Thyroid gland (tissue), 4 donors: ENCODE data around the gene TXNDC11. TPM values are rescaled to one million over a fixed set of nuclear protein-coding genes. Genes with fewer than 3 reads are reported as not detected.

Experiments used
- DNase-seq, 2 donors: peaks; one replicate each; pipeline ENCODE4 v3.0.0-alpha.2; 2019
- H3K27ac ChIP-seq, 3 donors: fragments of 200-600 bp; sonication (generic); 1 replicate in 2 of 3; 2 replicates in 1 of 3; pipeline ENCODE4 v1.5.1; 2016 to 2019; ENCODE audit warnings: mild to moderate bottlenecking in 1 of 3, moderate library complexity in 1 of 3
- H3K27me3 ChIP-seq: fragments of 200-600 bp; sonication (generic); one replicate; pipeline ENCODE4 v1.5.1; 2019
- H3K36me3 ChIP-seq, 2 donors: fragments of 200-600 bp; sonication (generic); one replicate each; pipeline ENCODE4 v1.5.1; 2016 to 2019
- H3K4me1 ChIP-seq, 2 donors: fragments of 200-600 bp; sonication (generic); one replicate each; pipeline ENCODE4 v1.5.1; 2017 to 2019
- H3K4me3 ChIP-seq, 3 donors: fragments of 200-600 bp; sonication (generic); replicated peaks in 1 of 3; 1 replicate in 2 of 3; 2 replicates in 1 of 3; pipeline ENCODE4 v1.5.1; 2016; ENCODE audit warnings: mild to moderate bottlenecking in 1 of 3
- H3K9me3 ChIP-seq: fragments of 200-600 bp; sonication (generic); one replicate; pipeline ENCODE4 v1.5.1; 2017
- CTCF ChIP-seq, 6 experiments: fragments of 200-600 bp in 3 of 6; fragments of 450-650 bp in 3 of 6; sonication (generic) in 3 of 6; IDR thresholded peaks; one replicate each; pipeline ENCODE4 v1.5.1; 2016 to 2019; ENCODE audit warnings: antibody characterized with exemption in 6 of 6, mild to moderate bottlenecking in 2 of 6, inconsistent platforms in 1 of 6, moderate library complexity in 1 of 6
- POLR2A ChIP-seq, 2 donors: fragments of 450-650 bp; IDR thresholded peaks; one replicate each; pipeline ENCODE4 v1.6.1; 2017; ENCODE audit warnings: antibody characterized with exemption in 2 of 2, mild to moderate bottlenecking in 2 of 2, moderate library complexity in 1 of 2
- WGBS, 2 donors: methylation state at CpG; one replicate each; pipeline ENCODE4 v1.1.5; 2017; 5-methylcytosine and 5-hydroxymethylcytosine counted together
- intact Hi-C: fragments of 100-400 bp; cut with DNase I; formaldehyde crosslinking; loops from one replicate; pipeline ENCODE4 v1.15.1; 2023
- total RNA-seq, 4 donors: library from RNA; depleted of rRNA; stranded (reverse); fragments of >200 nt; gene quantifications; one replicate each; pipeline ENCODE4 v1.2.3, GENCODE V29; 2016

TXNDC11 gene
- total RNA-seq, 4 donors from 2014 or later = 77.3 to 135 (median 115) TPM

DNA sequence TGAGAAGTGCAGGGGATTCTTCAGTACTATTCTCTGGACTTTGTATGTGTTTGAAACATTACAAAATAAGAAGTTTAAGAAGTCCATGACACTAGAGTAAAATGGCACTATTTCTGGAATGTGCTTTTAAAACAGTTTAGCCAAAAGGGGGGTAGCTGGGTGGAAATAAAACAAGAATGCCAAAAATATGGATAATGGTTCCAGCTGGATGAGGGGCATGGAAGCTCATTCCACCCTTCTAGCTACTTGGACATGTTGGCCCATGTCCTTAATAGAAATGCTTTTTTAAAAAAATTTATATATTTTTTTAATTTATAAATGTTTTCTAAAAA is 41.3 kb upstream of the TXNDC11 start:
- Histone ChIP-seq H3K9me3 (no peaks in the 10 kb centered on the region), H3K27me3 (no peaks in the 10 kb centered on the region), H3K4me3 (no peak overlapping the region), H3K36me3 (peaks cover 0 to 1% of the 10 kb centered on the region in 2 donors), H3K4me1 (peaks cover 42 to 53% of the 10 kb centered on the region in 2 donors), H3K27ac (peak overlapping the region; percentile 89 to 98 (median 97))
- DNase-seq = no peak
- TF ChIP-seq POLR2A (IDR thresholded peaks at IDR 0.05) (no peak), CTCF (IDR thresholded peaks at IDR 0.05) (no peak)
- intact Hi-C loops = no loop called here

- Histone ChIP-seq H3K4me3 (peak overlapping the region in 1 of 3 donors; percentile 7), H3K27me3 (no peaks in the 10 kb centered on the region), H3K4me1 (peaks cover 42 to 52% of the 10 kb centered on the region in 2 donors), H3K36me3 (peaks cover 5 to 6% of the 10 kb centered on the region in 2 donors), H3K27ac (peak overlapping the region; percentile 89 to 98 (median 97)), H3K9me3 (no peaks in the 10 kb centered on the region)
- intact Hi-C loops = no loop called here
- TF ChIP-seq CTCF (IDR thresholded peaks at IDR 0.05) = no peak
- TF ChIP-seq POLR2A (IDR thresholded peaks at IDR 0.05) = peak in 1 of 2 donors; percentile 34
- no peak for DNase-seq
- 6 to 14% methylated on average over 5 of the region's 5 CpGs for WGBS, 2 donors
Observed at GRCh38 chr16:11783319-11784037, 40.8 kb upstream of the TXNDC11 start.

DNA sequence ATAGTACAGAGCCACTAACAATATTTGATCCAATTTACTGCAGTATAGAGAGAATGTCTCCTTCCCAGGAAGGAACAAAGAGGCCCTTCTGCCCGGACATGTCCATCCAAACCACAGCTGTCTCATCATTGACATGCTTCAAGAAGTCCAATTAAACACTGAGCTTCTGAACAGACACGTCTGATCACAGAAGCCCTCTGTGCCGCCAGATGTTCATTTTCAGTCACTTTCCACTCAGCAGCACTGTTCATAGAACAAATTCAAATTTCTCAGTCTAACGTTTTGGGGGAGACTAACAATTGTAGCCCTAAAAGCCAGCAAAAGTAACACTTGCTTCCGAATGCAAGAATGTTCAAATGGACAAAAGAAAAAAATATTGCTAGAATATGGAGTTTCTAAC is 39.1 kb upstream of the TXNDC11 start:
- Histone ChIP-seq H3K27ac (peak overlapping the region; percentile 89 to 98 (median 97)), H3K4me3 (no peak overlapping the region), H3K9me3 (no peaks in the 10 kb centered on the region), H3K36me3 (peaks cover 5 to 19% of the 10 kb centered on the region in 2 donors), H3K27me3 (no peaks in the 10 kb centered on the region), H3K4me1 (peaks cover 42 to 45% of the 10 kb centered on the region in 2 donors)
- 68 to 73% methylated on average over 5 of the region's 5 CpGs for WGBS, 2 donors
- intact Hi-C loops = no loop called here
- DNase-seq = no peak
- TF ChIP-seq CTCF (IDR thresholded peaks at IDR 0.05) (no peak), POLR2A (IDR thresholded peaks at IDR 0.05) (no peak)

- peaks cover 5 to 19% of the 10 kb centered on the region in 2 donors for H3K36me3 ChIP-seq
- intact Hi-C loops = no loop called here
- TF ChIP-seq POLR2A (IDR thresholded peaks at IDR 0.05) (no peak), CTCF (IDR thresholded peaks at IDR 0.05) (no peak)
Observed at GRCh38 chr16:11780991-11781680, 38.5 kb upstream of the TXNDC11 start.

DNA sequence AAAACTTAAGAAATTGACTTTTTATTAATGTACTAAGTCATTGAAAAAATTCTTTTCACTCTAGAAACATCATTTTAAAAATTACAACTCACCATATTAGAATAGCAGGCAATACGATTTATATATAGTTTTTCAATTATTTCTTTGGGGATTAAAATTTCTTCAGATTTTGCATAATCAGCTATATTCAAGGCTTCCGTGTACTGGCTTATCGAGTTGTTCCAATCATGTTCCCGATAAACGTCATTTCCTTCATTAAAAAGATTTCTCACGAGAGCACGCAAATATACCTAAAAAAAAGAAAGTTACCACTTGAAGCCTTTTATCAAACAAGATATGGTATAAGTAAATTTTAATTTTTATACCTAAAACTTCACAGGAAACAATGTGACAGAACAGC is 36.4 kb upstream of the TXNDC11 start:
- peaks cover 21 to 39% of the 10 kb centered on the region in 2 donors for H3K36me3 ChIP-seq

More at GRCh38 chr16:11780991-11781680, 38.5 kb upstream of the TXNDC11 start:
- Histone ChIP-seq H3K9me3 (no peaks in the 10 kb centered on the region), H3K4me3 (no peak overlapping the region), H3K27me3 (no peaks in the 10 kb centered on the region), H3K4me1 (peaks cover 42 to 45% of the 10 kb centered on the region in 2 donors), H3K27ac (peak overlapping the region in 2 of 3 donors; percentile 97 to 98)
- no peak for DNase-seq
- 88 to 94% methylated on average over 4 of the region's 4 CpGs for WGBS, 2 donors

More for the DNA sequence above, 36.4 kb upstream of the TXNDC11 start:
- Histone ChIP-seq H3K4me3 (no peak overlapping the region), H3K9me3 (no peaks in the 10 kb centered on the region), H3K27ac (no peak overlapping the region), H3K4me1 (peaks cover 31 to 34% of the 10 kb centered on the region in 2 donors), H3K27me3 (no peaks in the 10 kb centered on the region)
- intact Hi-C loops = no loop called here
- 97 to 98% methylated on average over 7 of the region's 7 CpGs for WGBS, 2 donors
- no peak for DNase-seq
- TF ChIP-seq CTCF (IDR thresholded peaks at IDR 0.05) (no peak), POLR2A (IDR thresholded peaks at IDR 0.05) (no peak)
